B cell (primary cell): ENCODE results near the gene TEPSIN.

Source experiments
- EZH2 ChIP-seq: IDR thresholded peaks from 2 replicates; pipeline ENCODE4 v1.6.1; 2012; ENCODE audit warnings: borderline replicate concordance, low read depth, mild to moderate bottlenecking, moderate library complexity, low read length; ENCODE audit not compliant: insufficient read depth, poor library complexity, severe bottlenecking
- TF ChIP-seq, protein P1 (sequence below): fragments of 200-600 bp; IDR thresholded peaks from one replicate; pipeline ENCODE4 v1.8.0; 2022; ENCODE audit warnings: antibody characterized with exemption, mild to moderate bottlenecking

- TF ChIP-seq, protein P1, sequence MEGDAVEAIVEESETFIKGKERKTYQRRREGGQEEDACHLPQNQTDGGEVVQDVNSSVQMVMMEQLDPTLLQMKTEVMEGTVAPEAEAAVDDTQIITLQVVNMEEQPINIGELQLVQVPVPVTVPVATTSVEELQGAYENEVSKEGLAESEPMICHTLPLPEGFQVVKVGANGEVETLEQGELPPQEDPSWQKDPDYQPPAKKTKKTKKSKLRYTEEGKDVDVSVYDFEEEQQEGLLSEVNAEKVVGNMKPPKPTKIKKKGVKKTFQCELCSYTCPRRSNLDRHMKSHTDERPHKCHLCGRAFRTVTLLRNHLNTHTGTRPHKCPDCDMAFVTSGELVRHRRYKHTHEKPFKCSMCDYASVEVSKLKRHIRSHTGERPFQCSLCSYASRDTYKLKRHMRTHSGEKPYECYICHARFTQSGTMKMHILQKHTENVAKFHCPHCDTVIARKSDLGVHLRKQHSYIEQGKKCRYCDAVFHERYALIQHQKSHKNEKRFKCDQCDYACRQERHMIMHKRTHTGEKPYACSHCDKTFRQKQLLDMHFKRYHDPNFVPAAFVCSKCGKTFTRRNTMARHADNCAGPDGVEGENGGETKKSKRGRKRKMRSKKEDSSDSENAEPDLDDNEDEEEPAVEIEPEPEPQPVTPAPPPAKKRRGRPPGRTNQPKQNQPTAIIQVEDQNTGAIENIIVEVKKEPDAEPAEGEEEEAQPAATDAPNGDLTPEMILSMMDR, result no peak
- TF ChIP-seq EZH2, result no peak
Measured at GRCh38 chr17:81257533-81257932, 18.7 kb upstream of the TEPSIN start.
